HG03439 (cell line): Measurements from ENCODE around the gene CYS1.
"Not testable (repeated sequence)": the region's sequence is repeated elsewhere in the genome, so short reads cannot be mapped to it uniquely, and the experiment has no call there.

Experiments used
- ATAC-seq: cut with Tn5 transposase; IDR thresholded peaks from one replicate; pipeline ENCODE4 v1.9.1; 2021; ENCODE audit warnings: mild to moderate bottlenecking, moderate library complexity; ENCODE audit not compliant: unreplicated experiment

CYS1 gene

DNA sequence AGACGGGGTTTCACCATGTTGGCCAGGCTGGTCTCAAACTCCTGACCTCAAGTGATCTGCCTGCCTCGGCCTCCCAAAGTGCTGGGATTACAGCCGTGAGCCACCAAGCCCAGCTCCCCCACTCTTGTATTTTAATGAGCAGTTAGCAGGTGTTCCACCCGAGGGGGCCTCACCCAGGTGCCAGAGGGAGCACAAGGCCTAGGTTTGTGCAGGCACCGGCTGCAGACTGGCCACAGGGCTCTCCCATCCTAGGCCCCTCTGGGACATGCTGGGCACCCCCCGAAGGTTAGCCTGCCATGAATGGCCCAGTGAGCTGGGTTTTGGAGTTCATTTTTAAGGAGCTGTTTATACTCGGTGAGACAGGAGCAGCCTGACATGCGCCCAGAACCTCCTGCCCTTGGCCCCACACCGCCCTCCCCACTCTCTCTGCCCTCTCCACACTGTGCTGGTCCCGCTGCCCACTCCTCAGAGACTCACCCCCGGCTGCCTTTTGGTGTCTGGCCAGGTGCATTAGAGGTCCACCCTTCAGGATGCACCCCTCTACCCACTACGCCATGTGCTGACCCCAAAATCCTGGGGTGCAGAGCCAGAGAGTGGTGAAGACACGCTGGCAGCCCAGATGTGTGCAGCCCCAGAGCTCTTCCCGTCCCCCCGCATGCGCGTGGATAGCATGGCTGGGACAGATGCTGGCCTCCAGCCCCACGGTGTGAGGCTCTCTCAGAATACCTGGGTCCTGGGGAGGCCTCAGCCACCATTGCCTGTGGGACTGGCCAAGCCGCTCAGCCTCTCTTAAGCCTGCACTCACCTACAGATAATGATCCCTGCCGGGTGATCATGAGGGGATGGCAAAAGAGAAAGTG is 48.1 kb downstream of the CYS1 start:
- no peak for ATAC-seq

DNA sequence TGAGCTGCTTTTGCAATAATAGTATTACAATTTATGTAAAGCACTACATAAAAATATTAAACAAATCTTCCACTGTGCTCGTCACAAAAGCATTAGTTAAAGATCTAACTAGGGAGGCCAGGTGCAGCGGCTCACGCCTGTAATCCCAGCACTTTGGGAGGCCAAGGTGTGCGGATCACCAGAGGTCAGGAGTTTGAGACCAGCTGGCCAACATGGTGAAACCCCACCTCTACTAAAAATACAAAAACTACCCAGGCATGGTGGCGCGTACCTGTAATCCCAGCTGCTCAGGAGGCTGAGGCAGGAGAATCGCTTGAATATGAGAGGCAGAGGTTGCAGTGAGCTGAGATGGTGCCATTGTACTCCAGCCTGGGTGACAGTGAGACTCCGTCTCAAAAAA is 49.4 kb downstream of the CYS1 start:
- ATAC-seq = not testable (repeated sequence)

- no peak for ATAC-seq
Observed at GRCh38 chr2:10030311-10030736, 49.9 kb downstream of the CYS1 start.

- ATAC-seq = no peak
Observed at GRCh38 chr2:10029875-10030223, 50.4 kb downstream of the CYS1 start.

DNA sequence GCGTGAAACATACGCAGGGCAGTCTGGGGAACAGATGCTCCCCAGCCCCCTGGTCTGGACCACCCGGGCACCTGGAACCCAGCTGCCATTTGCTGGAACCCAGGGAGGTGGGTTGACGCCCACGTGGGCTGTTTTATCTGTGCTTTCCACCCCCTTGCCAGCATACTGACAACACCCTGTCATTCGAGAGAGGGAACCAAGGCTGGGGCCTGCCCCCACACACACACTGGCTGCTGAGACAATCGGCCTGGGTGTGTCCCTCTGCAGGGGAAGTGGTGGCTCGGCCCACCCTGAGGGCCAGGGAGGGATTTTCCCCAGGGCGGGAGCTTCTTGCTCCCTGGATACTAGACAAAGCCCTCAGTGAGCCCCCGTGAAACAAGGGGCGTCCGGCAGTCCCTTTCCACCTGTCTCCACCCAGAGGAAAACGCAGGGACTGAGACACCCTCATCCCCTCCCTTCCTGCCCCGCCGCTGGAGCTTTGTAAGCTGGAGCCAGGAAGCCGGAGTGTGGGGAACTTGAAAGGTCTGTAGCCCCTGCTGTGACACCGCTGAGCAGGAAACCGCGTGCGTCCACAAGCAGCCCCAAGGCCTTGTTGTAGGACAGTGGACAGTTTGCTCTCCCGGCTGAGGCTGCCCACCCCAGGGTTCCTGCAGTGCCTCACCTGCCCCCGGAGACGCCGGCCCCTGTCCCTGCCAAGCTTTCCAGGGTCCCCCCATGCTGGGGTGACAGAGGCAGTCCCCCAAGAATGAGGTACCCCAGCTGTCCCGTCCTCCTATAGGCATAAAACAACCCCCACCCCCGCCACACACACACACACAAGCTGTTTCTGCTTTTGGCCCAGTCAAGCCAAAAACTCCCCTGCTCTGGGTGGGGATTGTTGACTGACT is 51.0 kb downstream of the CYS1 start:
- ATAC-seq = no peak

- no peak for ATAC-seq
Observed at GRCh38 chr2:10028407-10028987, 51.7 kb downstream of the CYS1 start.

DNA sequence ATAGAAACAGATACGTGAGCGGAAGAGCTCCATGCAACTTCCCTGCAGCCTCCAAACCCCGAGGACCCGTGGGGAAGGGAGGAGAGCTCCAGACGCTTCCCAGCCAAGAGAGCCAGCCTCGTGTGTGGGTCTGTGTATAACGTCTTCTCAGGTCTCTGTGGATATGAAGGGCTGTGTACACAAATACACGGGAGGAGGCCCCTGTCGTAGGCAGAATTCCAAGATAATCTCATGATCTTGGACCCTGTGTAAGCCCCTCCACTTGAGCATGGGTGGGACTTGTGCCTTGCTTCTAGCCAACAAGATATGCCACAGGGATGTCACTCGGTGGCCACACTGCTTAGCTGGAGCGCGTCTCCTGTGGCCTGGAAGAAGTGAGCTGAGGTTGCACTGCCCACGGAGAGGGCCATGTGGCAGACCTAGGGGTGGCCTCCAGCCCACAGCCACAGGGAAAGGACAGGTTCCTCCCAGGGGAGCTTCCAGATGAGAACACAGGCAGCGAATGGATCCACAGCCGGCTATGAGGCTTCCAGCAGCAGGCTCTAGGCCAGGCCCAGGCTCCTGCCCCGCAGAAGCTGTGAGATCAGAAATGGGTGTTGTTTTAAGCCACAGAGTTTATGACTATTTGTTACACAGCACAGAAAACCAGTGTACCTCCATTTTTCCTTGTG is 52.4 kb downstream of the CYS1 start:
- no peak for ATAC-seq

- no peak for ATAC-seq
Observed at GRCh38 chr2:10026940-10027569, 53.2 kb downstream of the CYS1 start.

GRCh38 chr2:10022966-10023662 is 57.1 kb downstream of the CYS1 start:
- no peak for ATAC-seq

GRCh38 chr2:10022445-10022844 is 57.8 kb downstream of the CYS1 start:
- ATAC-seq = no peak

DNA sequence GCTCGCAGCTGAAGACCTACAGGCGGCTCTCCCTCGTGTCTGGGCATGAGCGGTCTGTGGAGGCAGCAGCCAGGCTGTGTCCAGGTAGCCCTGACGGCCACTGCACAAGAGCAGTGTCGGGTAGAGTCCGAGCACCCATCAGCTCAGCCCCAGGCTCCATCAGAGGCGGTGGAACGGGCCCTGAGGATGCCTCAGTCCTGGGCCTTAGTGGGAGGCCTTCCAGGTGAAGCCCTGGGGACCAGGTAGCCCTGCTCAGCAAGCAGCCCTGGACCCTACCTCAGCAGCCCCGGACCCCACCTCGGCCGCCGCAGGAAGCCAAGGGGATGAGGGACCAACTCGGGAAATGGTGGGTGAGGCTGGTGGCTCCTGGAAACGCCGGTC is 58.2 kb downstream of the CYS1 start:
- ATAC-seq = no peak

GRCh38 chr2:10019602-10020400 is 60.4 kb downstream of the CYS1 start:
- ATAC-seq = no peak

GRCh38 chr2:10019174-10019573 is 61.0 kb downstream of the CYS1 start:
- ATAC-seq = no peak

GRCh38 chr2:10017313-10017941 is 62.8 kb downstream of the CYS1 start:
- ATAC-seq = no peak

DNA sequence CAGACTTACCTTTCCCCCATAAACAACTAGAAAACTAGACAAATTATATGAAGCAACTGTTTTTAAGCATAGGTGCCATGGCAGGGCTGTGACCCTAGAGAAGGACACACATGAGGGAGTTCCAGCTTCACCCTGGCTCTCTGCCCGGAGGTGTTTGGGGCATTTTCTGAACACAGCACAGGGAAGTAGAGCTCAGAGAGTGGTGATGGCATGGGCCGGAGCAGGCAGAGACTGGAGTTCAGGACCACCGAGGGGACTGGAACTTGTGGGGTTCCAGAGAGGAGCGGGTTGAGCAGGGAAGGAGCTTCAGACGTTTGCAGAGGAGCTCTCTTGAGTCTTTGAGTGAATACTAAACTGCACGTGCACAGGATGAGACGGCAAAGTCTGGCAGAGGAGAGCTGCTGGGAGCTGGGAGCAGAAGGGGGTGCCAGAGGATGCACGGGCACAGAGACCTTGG is 63.4 kb downstream of the CYS1 start:
- ATAC-seq = no peak

GRCh38 chr2:10016001-10016801 is 64.0 kb downstream of the CYS1 start:
- no peak for ATAC-seq

DNA sequence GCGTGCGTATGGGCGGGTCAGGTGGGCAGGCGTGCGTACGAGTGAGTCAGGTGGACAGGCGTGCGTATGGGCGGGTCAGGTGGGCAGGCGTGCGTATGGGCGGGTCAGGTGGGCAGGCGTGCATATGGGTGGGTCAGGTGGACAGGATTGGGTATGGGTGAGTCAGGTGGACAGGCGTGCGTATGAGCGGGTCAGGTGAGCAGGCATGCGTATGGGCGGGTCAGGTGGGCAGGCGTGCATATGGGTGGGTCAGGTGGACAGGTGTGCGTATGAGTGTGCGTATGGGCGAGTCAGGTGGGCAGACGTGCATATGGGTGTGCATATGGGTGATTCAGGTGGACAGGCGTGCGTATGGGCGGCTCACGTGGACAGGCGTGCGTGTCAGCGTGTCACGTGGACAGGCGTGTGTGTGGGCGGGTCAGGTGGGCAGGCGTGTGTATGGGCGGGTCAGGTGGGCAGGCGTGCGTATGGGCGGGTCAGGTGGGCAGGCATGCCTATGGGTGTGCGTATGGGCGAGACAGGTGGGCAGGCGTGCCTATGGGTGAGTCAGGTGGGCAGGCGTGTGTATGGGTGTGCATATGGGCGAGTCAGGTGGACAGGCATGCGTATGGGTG is 64.7 kb downstream of the CYS1 start:
- not testable (repeated sequence) for ATAC-seq
